GM19025 (cell line): ENCODE measurements around the gene GAD1.
A peak's percentile ranks its signal among the peaks of the same experiment; 100 is the strongest.

Source experiments
- ATAC-seq: cut with Tn5 transposase; IDR thresholded peaks from one replicate; pipeline ENCODE4 v1.9.1; 2021; ENCODE audit warnings: mild to moderate bottlenecking, low read depth, moderate library complexity; ENCODE audit not compliant: unreplicated experiment

Gene GAD1

GRCh38 chr2:170840717-170841210, 24.1 kb downstream of the GAD1 start:
- ATAC-seq = no peak

DNA sequence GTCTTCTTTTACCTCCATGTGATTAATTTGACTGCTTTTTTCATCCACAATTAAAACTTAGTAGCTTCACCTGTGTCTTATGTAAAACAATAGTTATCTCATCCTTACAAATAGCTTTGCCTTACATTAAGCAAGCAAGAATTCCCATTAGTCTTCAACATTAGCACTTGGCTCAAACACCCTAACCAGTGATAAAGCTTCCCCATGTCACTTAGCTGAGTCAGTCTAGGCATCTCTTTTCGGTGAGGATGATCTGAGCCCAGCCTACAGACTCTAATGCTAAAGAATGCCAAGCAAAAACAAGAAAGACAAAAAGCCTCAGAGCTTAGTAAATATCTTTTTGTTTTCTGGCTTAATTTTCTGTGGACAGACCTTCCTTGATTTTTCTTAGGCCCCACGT, 26.1 kb downstream of the GAD1 start:
- ATAC-seq = no peak

DNA sequence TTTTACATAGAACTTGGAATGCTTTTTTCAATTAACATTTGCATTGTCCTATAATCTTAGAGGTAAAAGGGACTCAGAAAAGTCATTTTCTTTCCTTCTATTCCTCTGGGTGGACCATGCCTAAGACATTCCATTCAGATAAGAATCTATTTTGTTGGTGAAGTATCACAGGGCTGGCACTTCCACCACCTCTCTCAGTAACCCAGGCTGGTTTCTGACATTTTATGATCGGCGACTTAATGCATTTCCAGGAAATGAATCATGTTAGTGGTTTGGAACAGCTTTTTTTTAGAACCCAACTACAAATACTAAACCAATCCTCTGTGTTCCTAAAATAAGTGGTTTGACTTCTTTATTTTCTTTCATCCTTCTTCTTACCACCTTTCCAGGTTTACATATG, 27.0 kb downstream of the GAD1 start:
- no peak for ATAC-seq

GRCh38 chr2:170845343-170845742, 28.7 kb downstream of the GAD1 start:
- ATAC-seq = no peak

DNA sequence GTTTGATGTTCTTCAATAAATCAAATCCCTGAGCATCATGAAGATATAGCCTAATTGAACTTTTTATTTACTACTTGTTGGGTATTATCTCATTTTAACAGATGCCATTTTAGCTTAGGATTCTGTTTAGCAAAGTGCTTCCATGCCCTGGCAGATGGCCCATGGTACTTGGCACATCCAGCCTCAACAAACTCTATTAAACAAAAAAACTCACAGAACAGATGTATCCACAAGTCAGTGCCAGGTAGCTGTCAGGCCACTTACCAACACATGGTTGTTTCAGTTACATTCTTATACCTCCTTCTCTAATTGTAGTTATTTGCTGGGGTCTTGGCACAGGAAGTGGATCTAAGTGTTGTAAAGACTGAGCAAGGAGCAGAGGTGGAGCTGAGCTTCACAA, 29.6 kb downstream of the GAD1 start:
- no peak for ATAC-seq

- no peak for ATAC-seq
Measured at GRCh38 chr2:170847716-170848115, 31.0 kb downstream of the GAD1 start.

- no peak for ATAC-seq
Measured at GRCh38 chr2:170848587-170848986, 31.9 kb downstream of the GAD1 start.

GRCh38 chr2:170850251-170850650, 33.6 kb downstream of the GAD1 start:
- ATAC-seq = no peak

GRCh38 chr2:170851635-170852034, 34.9 kb downstream of the GAD1 start:
- no peak for ATAC-seq

DNA sequence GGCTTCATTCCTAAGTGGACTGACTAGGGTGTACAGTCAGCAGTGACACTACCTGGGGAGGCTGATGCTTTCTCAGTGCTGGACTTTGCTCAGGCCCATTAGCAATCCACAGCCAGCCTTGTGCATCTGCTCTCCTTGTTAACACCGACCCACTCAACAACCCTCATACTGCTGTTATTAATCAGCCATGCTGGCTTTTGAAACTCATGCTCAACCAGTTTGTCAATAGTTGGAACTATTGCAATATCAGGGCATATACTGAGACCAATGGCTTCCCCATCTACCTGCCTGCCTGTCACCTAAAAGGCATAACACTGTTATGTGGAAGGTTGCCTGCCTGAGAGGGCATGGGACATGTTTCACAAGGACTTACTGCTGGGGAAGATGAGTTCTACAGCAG, 39.4 kb downstream of the GAD1 start:
- ATAC-seq = no peak

DNA sequence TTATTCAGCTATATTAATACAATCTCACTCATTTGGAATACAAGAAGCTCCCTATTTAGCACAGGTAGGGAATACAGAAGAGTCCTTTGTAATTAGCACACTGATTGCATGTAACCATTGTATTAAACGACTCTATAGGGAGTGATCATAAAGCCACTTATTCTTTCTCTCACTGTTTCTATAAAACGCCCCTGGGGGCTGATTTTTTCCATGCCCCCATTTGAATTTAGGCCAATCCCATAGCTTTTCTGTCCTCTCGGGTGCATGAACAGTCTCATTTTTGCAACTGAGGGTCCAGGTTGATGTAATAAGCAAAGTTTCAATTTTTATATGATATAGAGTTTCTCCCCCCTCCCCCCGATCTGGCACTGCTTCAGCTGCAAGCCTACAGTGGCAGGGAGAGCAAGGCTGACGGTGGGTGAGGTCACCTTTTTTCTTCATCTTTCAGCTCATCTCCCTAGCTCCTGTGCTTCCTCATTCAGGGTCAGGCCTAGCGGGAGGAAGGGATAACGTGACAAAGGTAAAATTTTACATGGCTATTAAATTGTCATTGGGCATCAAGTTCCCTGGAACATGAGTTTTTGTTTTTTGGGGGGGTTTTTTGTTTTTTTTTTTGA, 45.7 kb downstream of the GAD1 start:
- ATAC-seq = no peak

- ATAC-seq = no peak
Measured at GRCh38 chr2:170863087-170863486, 46.4 kb downstream of the GAD1 start.

DNA sequence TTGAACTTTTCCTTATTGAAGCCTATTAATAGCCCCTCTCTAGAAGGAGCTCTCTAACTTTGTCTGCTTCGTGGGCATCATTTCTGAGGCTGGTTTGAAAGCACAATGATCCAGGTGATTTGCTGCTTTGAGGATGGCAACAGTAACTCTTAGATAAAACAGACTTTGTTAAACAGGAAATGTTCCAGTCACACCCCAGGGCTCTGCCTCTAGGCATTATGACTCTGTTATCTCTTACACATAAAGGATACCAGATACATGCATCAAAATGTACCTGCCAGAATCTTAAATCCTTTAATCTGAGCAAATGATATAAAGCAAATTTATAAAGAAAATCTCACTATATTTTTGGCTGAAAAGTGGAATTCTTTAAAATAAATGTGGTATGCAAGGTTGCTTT, 52.3 kb downstream of the GAD1 start:
- ATAC-seq = no peak

DNA sequence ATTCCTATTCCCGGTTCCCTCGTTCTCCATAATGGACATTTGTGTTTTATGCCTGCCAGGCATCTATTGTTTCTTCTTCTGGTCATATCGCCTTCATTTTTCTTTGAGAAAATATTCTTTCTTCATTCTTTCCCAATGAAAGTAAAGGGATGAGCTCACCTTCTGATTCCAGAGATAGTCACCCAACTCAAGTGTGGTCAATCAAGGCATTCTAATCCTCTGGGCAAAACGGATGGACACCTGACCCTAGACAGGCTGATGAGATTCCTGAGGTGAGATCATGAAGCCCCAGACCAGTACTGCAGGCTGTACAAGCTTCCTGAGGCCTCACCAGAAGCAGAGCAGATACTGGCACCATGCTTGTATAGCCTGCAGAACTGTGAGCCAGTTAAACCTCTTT, 52.8 kb downstream of the GAD1 start:
- no peak for ATAC-seq

DNA sequence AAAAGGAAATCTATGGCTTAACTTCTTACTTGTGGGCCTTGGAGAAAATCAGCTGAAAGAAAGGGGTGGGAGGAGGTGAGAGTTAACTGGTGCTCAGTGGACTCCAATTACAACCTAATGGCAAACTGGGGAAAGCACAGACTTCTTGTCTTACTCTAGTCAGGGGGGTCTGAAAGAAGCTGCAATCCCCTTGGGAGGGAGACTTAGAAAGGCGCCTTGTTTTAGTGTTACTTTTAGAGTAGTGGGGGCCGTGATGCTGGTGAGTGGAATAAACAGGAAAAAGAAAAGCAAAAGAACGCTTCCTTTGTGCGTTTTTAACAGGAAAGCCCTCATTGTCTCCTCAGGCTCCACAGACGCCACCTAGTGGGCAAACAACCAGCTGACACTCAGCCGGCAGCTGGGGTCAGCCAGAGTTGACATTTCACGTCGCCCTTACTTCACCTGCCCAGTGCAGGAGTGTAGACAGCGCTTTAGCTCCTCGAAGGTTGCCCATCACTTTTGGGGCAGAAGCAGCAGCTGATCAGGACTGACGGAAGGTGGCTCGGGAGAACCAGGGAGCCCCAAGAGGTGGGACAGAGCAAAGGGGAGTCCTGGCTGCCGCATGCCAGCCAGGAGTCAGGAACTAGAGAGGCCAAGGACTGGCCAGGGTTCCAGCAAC, 56.5 kb downstream of the GAD1 start:
- peak; percentile 85 for ATAC-seq

DNA sequence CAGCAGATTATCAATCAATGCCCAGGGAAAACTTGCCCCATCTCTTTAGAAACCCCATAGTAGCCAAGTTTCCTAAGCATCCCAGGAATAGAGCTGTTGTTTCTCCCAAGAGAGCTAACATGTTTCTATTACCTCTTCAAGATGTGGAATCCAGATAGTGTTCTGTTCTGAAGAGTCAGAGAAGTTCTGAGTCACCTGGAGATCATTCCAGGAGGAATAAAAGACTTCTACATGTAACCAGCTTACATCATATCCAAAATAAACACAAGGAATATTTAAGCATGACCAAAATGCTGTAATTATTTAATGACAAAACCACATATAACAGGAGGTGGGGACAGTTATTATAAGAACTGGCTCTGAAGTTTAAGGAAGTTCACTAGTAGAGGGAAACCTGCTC, 61.4 kb downstream of the GAD1 start:
- no peak for ATAC-seq

- no peak for ATAC-seq
Measured at GRCh38 chr2:170878505-170878904, 61.8 kb downstream of the GAD1 start.

- ATAC-seq = no peak
Measured at GRCh38 chr2:170881840-170882239, 65.2 kb downstream of the GAD1 start.

DNA sequence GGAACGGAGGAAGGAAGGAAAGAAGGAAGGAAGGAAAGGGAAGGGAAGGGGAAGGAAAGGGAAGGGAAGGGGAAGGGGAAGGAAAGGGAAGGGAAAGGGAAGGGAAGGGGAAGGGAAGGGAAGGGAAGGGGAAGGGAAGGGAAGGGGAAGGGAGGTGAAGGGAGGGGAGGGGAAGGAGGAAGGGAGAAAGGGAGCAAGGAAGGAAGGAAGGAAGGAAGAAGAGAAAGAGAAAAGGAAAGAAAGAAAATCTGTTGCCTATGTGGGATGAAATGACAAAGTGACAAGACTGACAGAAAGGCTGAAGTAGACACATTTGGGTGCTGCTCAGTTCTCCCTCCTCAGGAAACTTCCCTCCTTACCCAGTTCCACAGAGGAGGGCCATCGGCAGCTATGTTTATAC, 66.1 kb downstream of the GAD1 start:
- ATAC-seq = no peak

DNA sequence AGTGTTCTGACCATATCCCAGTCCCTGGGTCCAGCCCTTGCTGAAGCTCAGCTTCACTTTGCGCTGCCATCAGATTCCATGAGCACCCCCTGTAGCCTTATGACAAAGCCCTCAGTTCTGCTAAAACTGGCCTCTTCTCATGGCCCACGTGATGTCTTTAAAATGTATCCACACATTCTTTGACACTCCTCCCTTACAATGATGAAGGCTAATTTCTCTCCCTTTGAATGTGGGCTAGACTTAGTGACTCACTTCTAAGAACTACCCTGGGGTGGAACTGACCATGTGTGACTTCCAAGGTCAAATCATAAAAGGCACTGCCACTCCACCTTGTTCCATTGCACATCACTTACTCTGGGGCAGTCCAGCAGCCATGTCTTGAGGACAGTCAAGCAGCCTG, 67.0 kb downstream of the GAD1 start:
- ATAC-seq = no peak

DNA sequence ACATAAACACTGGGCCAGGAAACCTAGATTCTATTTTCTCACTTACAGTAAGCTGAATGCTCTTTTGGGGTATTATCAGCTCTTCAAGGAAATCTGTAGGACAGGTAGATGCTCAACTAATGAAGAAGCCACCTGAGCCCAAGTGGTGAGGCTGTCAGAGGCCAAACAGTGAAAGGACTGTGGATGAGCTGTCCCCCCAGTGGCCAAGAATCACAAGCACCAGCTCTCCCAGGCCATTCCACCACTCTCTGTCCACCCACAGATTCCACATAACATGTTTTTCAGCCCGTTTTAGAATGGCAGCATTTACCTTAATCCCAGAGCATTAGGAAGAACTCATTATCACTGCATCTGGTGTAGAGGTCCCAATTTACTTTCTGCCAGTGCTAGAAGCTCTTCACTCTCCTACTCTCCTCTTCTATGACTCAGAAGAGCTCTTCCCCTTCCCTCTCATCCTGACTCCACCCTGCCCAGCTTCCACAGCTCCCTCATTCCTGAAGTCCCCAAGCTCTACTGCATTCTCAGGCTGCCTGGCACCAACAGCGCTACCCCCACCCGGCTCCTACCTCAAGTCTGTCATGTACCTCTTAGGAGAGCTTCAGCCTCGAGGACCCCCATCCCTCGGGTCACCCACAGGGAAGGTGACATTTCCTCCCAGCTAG, 68.6 kb downstream of the GAD1 start:
- ATAC-seq = no peak

- ATAC-seq = no peak
Measured at GRCh38 chr2:170886386-170886785, 69.7 kb downstream of the GAD1 start.
